Osteoblast (primary cell): ENCODE data around the gene TSPO2. TPM values are rescaled to one million over a fixed set of nuclear protein-coding genes. Genes with fewer than 3 reads are reported as not detected.

ENCODE experiments used
- DNase-seq: peaks from one replicate; pipeline ENCODE4 v3.0.0; 2011; ENCODE audit warnings: low spot score, mixed read lengths; ENCODE audit not compliant: insufficient read length; ENCODE audit errors: missing footprints
- H2AFZ ChIP-seq: 2 replicates; pipeline ENCODE4 v1.6.0; 2011; ENCODE audit warnings: mild to moderate bottlenecking, low read length
- H3K27ac ChIP-seq: 2 replicates; pipeline ENCODE4 v1.5.1; 2011; ENCODE audit warnings: mild to moderate bottlenecking, low read depth, low read length, moderate library complexity
- H3K27me3 ChIP-seq: 2 replicates; pipeline ENCODE4 v1.6.0; 2012; ENCODE audit warnings: mild to moderate bottlenecking, control low read depth, inconsistent platforms, low read length, moderate library complexity; ENCODE audit not compliant: insufficient read depth
- H3K36me3 ChIP-seq: 2 replicates; pipeline ENCODE4 v1.5.1; 2011; ENCODE audit warnings: mild to moderate bottlenecking, low read length, control low read depth, moderate library complexity; ENCODE audit not compliant: insufficient read depth
- H3K4me1 ChIP-seq: 2 replicates; pipeline ENCODE4 v1.5.1; 2011; ENCODE audit warnings: mild to moderate bottlenecking, low read length, control low read depth, moderate library complexity; ENCODE audit not compliant: insufficient read depth
- H3K4me2 ChIP-seq: 2 replicates; pipeline ENCODE4 v1.6.0; 2011; ENCODE audit warnings: mild to moderate bottlenecking, low read length; ENCODE audit not compliant: insufficient read depth
- H3K4me3 ChIP-seq: fragments of 200-600 bp; sonication (generic); 3 replicates; pipeline ENCODE4 v1.5.1; 2012; ENCODE audit warnings: mild to moderate bottlenecking, low read length, inconsistent platforms; ENCODE audit not compliant: insufficient read depth
- H3K79me2 ChIP-seq: 2 replicates; pipeline ENCODE4 v1.6.0; 2012; ENCODE audit warnings: mild to moderate bottlenecking, low read length, control low read depth, inconsistent platforms; ENCODE audit not compliant: insufficient read depth
- H3K9me3 ChIP-seq: 2 replicates; pipeline ENCODE4 v1.5.1; 2011; ENCODE audit warnings: low read depth, low read length, control low read depth
- H4K20me1 ChIP-seq: 2 replicates; pipeline ENCODE4 v1.6.0; 2012; ENCODE audit warnings: mild to moderate bottlenecking, low read length, control low read depth; ENCODE audit not compliant: insufficient read depth
- CTCF ChIP-seq: IDR thresholded peaks from 2 replicates; pipeline ENCODE4 v1.5.1; 2011; ENCODE audit warnings: mild to moderate bottlenecking, low read depth, low read length, moderate library complexity; ENCODE audit errors: extremely low read depth
- total RNA-seq: library from RNA; depleted of rRNA; stranded (reverse); fragments of >200 nt; gene quantifications from 2 replicates; pipeline ENCODE4 v1.2.3, GENCODE V29; 2012

The TSPO2 gene
- not detected in 2 replicates for total RNA-seq

- H3K27me3 ChIP-seq = no peaks in the 10 kb centered on the region
- H3K79me2 ChIP-seq = no peaks in the 10 kb centered on the region
- no peak within 1 kb of the TSS for H2AFZ ChIP-seq
- no peak for TF ChIP-seq CTCF
- no peak within 1 kb of the TSS for H3K4me2 ChIP-seq
- no peaks in the 10 kb centered on the region for H3K9me3 ChIP-seq
- H3K4me1 ChIP-seq = no peaks in the 10 kb centered on the region
- no peak within 1 kb of the TSS for H3K4me3 ChIP-seq
- DNase-seq = peak; percentile 38
- H4K20me1 ChIP-seq = no peaks in the 10 kb centered on the region
- no peaks in the 10 kb centered on the region for H3K36me3 ChIP-seq
- no peak within 1 kb of the TSS for H3K27ac ChIP-seq
Measured at GRCh38 chr6:41042226-41043055, at the start of gene TSPO2. TSS of gene TSPO2 (plus strand) at chr6:41042467. CDS start at chr6:41042986, 519 bp downstream.

- no peak for TF ChIP-seq CTCF
- DNase-seq = no peak
- no peaks in the 10 kb centered on the region for H3K36me3 ChIP-seq
- H2AFZ ChIP-seq = no peak overlapping the region
- H3K9me3 ChIP-seq = no peaks in the 10 kb centered on the region
- H3K4me3 ChIP-seq = no peak overlapping the region
- H3K27me3 ChIP-seq = peaks cover 20% of the 10 kb centered on the region
- no peaks in the 10 kb centered on the region for H3K4me1 ChIP-seq
- no peak overlapping the region for H3K27ac ChIP-seq
- H4K20me1 ChIP-seq = no peaks in the 10 kb centered on the region
- H3K79me2 ChIP-seq = no peaks in the 10 kb centered on the region
- no peak overlapping the region for H3K4me2 ChIP-seq
Measured at GRCh38 chr6:40992746-40993145, 49.5 kb upstream of the TSPO2 start.

- Histone ChIP-seq H3K27ac (no peak overlapping the region), H3K9me3 (no peaks in the 10 kb centered on the region), H3K4me2 (no peak overlapping the region), H3K27me3 (peaks cover 19% of the 10 kb centered on the region), H4K20me1 (no peaks in the 10 kb centered on the region), H3K36me3 (no peaks in the 10 kb centered on the region), H3K4me1 (no peaks in the 10 kb centered on the region), H3K4me3 (no peak overlapping the region), H3K79me2 (no peaks in the 10 kb centered on the region), H2AFZ (no peak overlapping the region)
- TF ChIP-seq CTCF = no peak
- no peak for DNase-seq
Measured at GRCh38 chr6:40996591-40997233, 45.6 kb upstream of the TSPO2 start.
